ENCODE data around the gene RPL13.

Gene RPL13

DNA sequence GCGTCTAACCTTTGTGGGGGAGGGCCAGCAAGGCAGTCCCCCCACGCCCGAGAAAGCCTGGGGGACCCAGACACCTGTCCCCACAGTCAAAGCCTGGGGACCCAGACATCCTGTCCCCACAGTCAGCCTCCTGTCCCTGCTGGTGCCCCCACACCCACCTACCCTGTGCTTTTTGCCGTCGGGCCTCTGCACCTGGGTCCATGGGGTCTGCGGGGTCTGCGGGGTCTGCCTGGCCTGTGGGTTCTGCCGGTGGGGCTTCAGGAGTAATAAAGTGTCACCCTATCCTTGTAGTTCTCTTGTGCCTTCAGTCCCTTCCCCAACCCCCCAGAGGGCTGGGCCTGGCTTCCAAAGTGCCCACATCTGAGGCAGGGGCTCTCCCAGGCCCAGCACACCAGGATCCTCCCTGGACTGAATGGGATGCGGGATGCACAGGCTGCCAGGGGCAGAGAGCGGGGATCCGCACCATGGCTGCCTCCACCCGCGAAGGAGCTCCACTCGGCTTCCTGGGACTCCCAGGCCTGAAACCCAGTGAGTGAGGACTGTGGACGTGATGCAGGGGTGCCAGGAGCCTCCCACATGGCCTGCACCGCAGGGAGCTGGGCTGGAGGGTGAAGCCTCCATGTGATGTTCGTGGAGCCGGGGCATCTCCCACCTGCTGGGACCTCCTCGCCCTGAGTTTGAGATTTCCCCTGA, 36.6 kb downstream of the RPL13 start:
- Histone ChIP-seq H3K9me3 (ENCODE audit: control insufficient read depth, insufficient read depth, low read depth, low read length) (no peaks in the 10 kb centered on the region), H3K36me3 (ENCODE audit: control insufficient read depth in 2 of 2, insufficient read depth in 1 of 2, low read length in 2 of 2) (no peaks in the 10 kb centered on the region), H3K4me3 (ENCODE audit: low read depth, low read length) (no peak overlapping the region), H3K4me1 (ENCODE audit: control insufficient read depth, insufficient read depth, low read length) (no peaks in the 10 kb centered on the region), H3K27ac (ENCODE audit: extremely low read depth, low read depth, low read length) (no peak overlapping the region)
- ChIA-PET CTCF (no interaction called here), POLR2A (no interaction called here)
- TF ChIP-seq GLIS1 (tag by site-specific recombination; IDR thresholded peaks at IDR 0.05) (0 out of 2 replicates have a peak, but pooled peaks have one; percentile 9), ZFP3 (tag by site-specific recombination; IDR thresholded peaks at IDR 0.05; ENCODE audit: low read depth) (no peak), GLIS2 (tag by site-specific recombination; IDR thresholded peaks at IDR 0.05) (peak; percentile 18; the same call in 1 of the 2 replicates), ZNF585B (tag by site-specific recombination; IDR thresholded peaks at IDR 0.05) (no peak)

DNA sequence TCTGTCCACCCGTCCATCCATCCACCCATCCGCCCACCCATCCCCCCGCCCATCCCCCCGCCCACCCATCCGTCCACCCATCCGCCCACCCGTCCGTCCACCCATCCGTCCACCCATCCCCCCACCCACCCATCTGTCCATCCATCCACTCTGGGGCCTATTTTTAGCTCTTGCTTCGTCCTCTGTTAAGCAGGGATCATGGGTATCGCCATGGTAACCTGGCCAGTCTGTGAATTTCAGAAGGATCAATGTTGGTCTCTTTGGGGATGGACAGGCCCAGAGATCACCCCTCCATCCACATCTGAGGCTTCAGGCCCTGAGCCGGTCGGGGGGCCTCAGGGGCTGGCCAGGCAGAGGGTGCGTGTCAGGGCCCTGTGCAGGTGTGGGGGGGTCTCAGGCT, 37.7 kb downstream of the RPL13 start:
- Histone ChIP-seq H3K4me1 (ENCODE audit: control insufficient read depth, insufficient read depth, low read length) (no peaks in the 10 kb centered on the region), H3K9me3 (ENCODE audit: control insufficient read depth, insufficient read depth, low read depth, low read length) (no peaks in the 10 kb centered on the region), H3K36me3 (ENCODE audit: control insufficient read depth in 2 of 2, insufficient read depth in 1 of 2, low read length in 2 of 2) (no peaks in the 10 kb centered on the region), H3K27ac (ENCODE audit: extremely low read depth, low read depth, low read length) (no peak overlapping the region), H3K4me3 (ENCODE audit: low read depth, low read length) (no peak overlapping the region)
- CTCF ChIA-PET: no interaction called here
- TF ChIP-seq ZNF112 (tag by site-specific recombination; IDR thresholded peaks at IDR 0.05): no peak
- TF ChIP-seq ZNF837 (tag by site-specific recombination; IDR thresholded peaks at IDR 0.05): no peak
- no peak for TF ChIP-seq ZNF830 (tag by site-specific recombination; IDR thresholded peaks at IDR 0.05; ENCODE audit: low read depth)
- no peak for TF ChIP-seq ZIC2 (tag by site-specific recombination; IDR thresholded peaks at IDR 0.05)
- no peak for TF ChIP-seq ZNF555 (tag by site-specific recombination; conservative IDR thresholded peaks at IDR 0.05)
- TF ChIP-seq YY2 (tag by site-specific recombination; IDR thresholded peaks at IDR 0.05): no peak
- TF ChIP-seq, protein P1, sequence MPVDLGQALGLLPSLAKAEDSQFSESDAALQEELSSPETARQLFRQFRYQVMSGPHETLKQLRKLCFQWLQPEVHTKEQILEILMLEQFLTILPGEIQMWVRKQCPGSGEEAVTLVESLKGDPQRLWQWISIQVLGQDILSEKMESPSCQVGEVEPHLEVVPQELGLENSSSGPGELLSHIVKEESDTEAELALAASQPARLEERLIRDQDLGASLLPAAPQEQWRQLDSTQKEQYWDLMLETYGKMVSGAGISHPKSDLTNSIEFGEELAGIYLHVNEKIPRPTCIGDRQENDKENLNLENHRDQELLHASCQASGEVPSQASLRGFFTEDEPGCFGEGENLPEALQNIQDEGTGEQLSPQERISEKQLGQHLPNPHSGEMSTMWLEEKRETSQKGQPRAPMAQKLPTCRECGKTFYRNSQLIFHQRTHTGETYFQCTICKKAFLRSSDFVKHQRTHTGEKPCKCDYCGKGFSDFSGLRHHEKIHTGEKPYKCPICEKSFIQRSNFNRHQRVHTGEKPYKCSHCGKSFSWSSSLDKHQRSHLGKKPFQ (tag by site-specific recombination; IDR thresholded peaks at IDR 0.05): no peak
- TF ChIP-seq, protein P2, sequence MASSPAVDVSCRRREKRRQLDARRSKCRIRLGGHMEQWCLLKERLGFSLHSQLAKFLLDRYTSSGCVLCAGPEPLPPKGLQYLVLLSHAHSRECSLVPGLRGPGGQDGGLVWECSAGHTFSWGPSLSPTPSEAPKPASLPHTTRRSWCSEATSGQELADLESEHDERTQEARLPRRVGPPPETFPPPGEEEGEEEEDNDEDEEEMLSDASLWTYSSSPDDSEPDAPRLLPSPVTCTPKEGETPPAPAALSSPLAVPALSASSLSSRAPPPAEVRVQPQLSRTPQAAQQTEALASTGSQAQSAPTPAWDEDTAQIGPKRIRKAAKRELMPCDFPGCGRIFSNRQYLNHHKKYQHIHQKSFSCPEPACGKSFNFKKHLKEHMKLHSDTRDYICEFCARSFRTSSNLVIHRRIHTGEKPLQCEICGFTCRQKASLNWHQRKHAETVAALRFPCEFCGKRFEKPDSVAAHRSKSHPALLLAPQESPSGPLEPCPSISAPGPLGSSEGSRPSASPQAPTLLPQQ (tag by site-specific recombination; IDR thresholded peaks at IDR 0.05): no peak
- TF ChIP-seq ZNF248 (tag by site-specific recombination; IDR thresholded peaks at IDR 0.05): no peak
- TF ChIP-seq ZNF274 (IDR thresholded peaks at IDR 0.05; ENCODE audit: low read length): no peak
- TF ChIP-seq ZNF274 (tag by site-specific recombination; IDR thresholded peaks at IDR 0.05; ENCODE audit: borderline replicate concordance): no peak
- TF ChIP-seq ZFHX2 (tag by site-specific recombination; conservative IDR thresholded peaks at IDR 0.05): no peak
- POLR2A ChIA-PET: no interaction called here

DNA sequence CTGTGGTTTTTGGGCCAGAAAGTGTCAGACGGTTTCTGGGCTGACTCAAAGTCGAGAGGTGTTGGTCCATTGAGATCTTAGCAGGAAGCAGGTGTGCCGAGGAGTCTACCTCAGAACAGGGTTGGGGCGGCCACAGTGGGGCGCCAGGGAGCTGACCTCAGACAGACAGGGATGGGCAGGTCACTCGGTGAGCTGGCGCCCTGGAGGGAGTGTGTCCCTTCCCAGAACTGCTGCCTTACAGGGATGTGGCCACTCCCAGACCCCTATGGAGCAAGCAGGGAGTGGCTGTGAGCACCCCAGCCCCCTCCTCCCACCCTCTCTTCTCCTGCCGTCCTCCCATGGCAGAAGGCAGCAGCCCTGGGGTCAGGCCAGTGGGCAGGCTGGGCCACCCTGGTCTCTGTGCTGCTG, 39.0 kb downstream of the RPL13 start:
- Histone ChIP-seq H3K4me3 (ENCODE audit: low read depth, low read length) (no peak overlapping the region), H3K36me3 (ENCODE audit: control insufficient read depth in 2 of 2, insufficient read depth in 1 of 2, low read length in 2 of 2) (no peaks in the 10 kb centered on the region), H3K4me1 (ENCODE audit: control insufficient read depth, insufficient read depth, low read length) (no peaks in the 10 kb centered on the region), H3K27ac (ENCODE audit: extremely low read depth, low read depth, low read length) (no peak overlapping the region), H3K9me3 (ENCODE audit: control insufficient read depth, insufficient read depth, low read depth, low read length) (no peaks in the 10 kb centered on the region)
- CTCF ChIA-PET: interaction anchor here (0.5 to 2.4 kb wide), 6 partner anchors 16 to 80 kb away, joined by 3 to 18 read pairs (median 4); no protein-coding TSS in a partner anchor
- POLR2A ChIA-PET: no interaction called here
- peak; percentile 91 for TF ChIP-seq KLF1 (tag by site-specific recombination; IDR thresholded peaks at IDR 0.05)
- no peak for TF ChIP-seq ZNF776 (tag by site-specific recombination; IDR thresholded peaks at IDR 0.05; ENCODE audit: borderline replicate concordance)
- no peak for TF ChIP-seq WT1 (tag by site-specific recombination; IDR thresholded peaks at IDR 0.05)
- TF ChIP-seq ZNF175 (tag by site-specific recombination; IDR thresholded peaks at IDR 0.05): no peak
- no peak for TF ChIP-seq GLIS2 (tag by site-specific recombination; IDR thresholded peaks at IDR 0.05)
- no peak for TF ChIP-seq RBAK (tag by site-specific recombination; IDR thresholded peaks at IDR 0.05)
- TF ChIP-seq, protein P3, sequence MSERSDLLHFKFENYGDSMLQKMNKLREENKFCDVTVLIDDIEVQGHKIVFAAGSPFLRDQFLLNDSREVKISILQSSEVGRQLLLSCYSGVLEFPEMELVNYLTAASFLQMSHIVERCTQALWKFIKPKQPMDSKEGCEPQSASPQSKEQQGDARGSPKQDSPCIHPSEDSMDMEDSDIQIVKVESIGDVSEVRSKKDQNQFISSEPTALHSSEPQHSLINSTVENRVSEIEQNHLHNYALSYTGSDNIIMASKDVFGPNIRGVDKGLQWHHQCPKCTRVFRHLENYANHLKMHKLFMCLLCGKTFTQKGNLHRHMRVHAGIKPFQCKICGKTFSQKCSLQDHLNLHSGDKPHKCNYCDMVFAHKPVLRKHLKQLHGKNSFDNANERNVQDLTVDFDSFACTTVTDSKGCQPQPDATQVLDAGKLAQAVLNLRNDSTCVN (tag by site-specific recombination; optimal IDR thresholded peaks at IDR 0.05): no peak
- TF ChIP-seq ZNF239 (tag by site-specific recombination; IDR thresholded peaks at IDR 0.05): no peak
- TF ChIP-seq KLF16 (tag by site-specific recombination; IDR thresholded peaks at IDR 0.05): no peak
- TF ChIP-seq SCRT2 (tag by site-specific recombination; IDR thresholded peaks at IDR 0.05): no peak
- TF ChIP-seq ZNF548 (tag by site-specific recombination; IDR thresholded peaks at IDR 0.05): no peak
- peak; percentile 87 for TF ChIP-seq ZNF341 (tag by site-specific recombination; IDR thresholded peaks at IDR 0.05; ENCODE audit: low read depth)
- TF ChIP-seq ZEB2 (tag by site-specific recombination; IDR thresholded peaks at IDR 0.05): 0 out of 2 replicates have a peak, but pooled peaks have one; percentile 18
- no peak for TF ChIP-seq GLI4 (tag by site-specific recombination; IDR thresholded peaks at IDR 0.05)
- no peak for TF ChIP-seq ZNF174 (tag by site-specific recombination; IDR thresholded peaks at IDR 0.05)
- TF ChIP-seq ZNF629 (tag by site-specific recombination; IDR thresholded peaks at IDR 0.05): no peak
